Activated CD8-positive, alpha-beta memory T cell treated with anti-CD3 and anti-CD28 coated beads for 1 hour (primary cell): ENCODE measurements around the gene STK10.

ENCODE experiments used
- DNase-seq, 2 donors: peaks; one replicate each; pipeline ENCODE4 v3.0.0-alpha.2; 2020; ENCODE audit warnings: low read depth in 1 of 2; ENCODE audit errors: extremely low read depth in 1 of 2

The STK10 gene

GRCh38 chr5:172144931-172145869, 42.8 kb downstream of the STK10 start:
- DNase-seq, result no peak

GRCh38 chr5:172144291-172144815, 43.7 kb downstream of the STK10 start:
- DNase-seq, result no peak

GRCh38 chr5:172143875-172144274, 44.1 kb downstream of the STK10 start:
- DNase-seq, result no peak

- no peak for DNase-seq
These were observed 45.3 kb downstream of the STK10 start for GRCh38 chr5:172142709-172143215.

GRCh38 chr5:172141949-172142319, 46.1 kb downstream of the STK10 start:
- no peak for DNase-seq

- no peak for DNase-seq
These were observed 47.2 kb downstream of the STK10 start for GRCh38 chr5:172140866-172141265.

- DNase-seq, result no peak
These were observed 47.9 kb downstream of the STK10 start for GRCh38 chr5:172140120-172140519.

GRCh38 chr5:172137046-172137445, 51.0 kb downstream of the STK10 start:
- no peak for DNase-seq

- DNase-seq, result no peak
These were observed 54.5 kb downstream of the STK10 start for GRCh38 chr5:172133359-172134029.

- DNase-seq, result no peak
These were observed 56.3 kb downstream of the STK10 start for GRCh38 chr5:172131690-172132089.

- no peak for DNase-seq
These were observed 58.6 kb downstream of the STK10 start for GRCh38 chr5:172129256-172129910.

GRCh38 chr5:172127581-172127980, 60.4 kb downstream of the STK10 start:
- no peak for DNase-seq

GRCh38 chr5:172123269-172123692, 64.7 kb downstream of the STK10 start:
- no peak for DNase-seq

- DNase-seq, result no peak
These were observed 67.9 kb downstream of the STK10 start for GRCh38 chr5:172119921-172120688.

GRCh38 chr5:172118891-172119290, 69.1 kb downstream of the STK10 start:
- DNase-seq, result no peak

- DNase-seq, result no peak
These were observed 69.9 kb downstream of the STK10 start for GRCh38 chr5:172117977-172118701.

- DNase-seq, result no peak
These were observed 72.5 kb downstream of the STK10 start for GRCh38 chr5:172115541-172115982.

- DNase-seq, result peak in 1 of 2 donors; percentile 48
These were observed 73.1 kb downstream of the STK10 start for GRCh38 chr5:172114875-172115422.

- peak; percentile 42 to 63 for DNase-seq
These were observed 75.0 kb downstream of the STK10 start for GRCh38 chr5:172113036-172113435.
